CD8-positive, alpha-beta memory T cell (primary cell): ENCODE results near the gene CHD3. TPM values are rescaled to one million over a fixed set of nuclear protein-coding genes. Genes with fewer than 3 reads are reported as not detected.
A peak's percentile ranks its signal among the peaks of the same experiment; 100 is the strongest.

Source experiments
- CTCF ChIA-PET: fragments of 350-600 bp; sonication (Branson Sonifier 250); formaldehyde crosslinking; loops from one replicate; lab custom pipeline; 2021; ENCODE audit warnings: antibody characterized with exemption; lab: Charles Lee
- POLR2A ChIA-PET: fragments of 350-600 bp; sonication (Branson Sonifier 250); formaldehyde crosslinking; loops from one replicate; lab custom pipeline; 2021; ENCODE audit warnings: antibody characterized with exemption; lab: Charles Lee
- DNase-seq, 5 donors: peaks; one replicate each; pipeline versions ENCODE4 v3.0.0 to v3.0.0-alpha.2; 2020 to 2022; ENCODE audit warnings: mixed read lengths in 1 of 5
- H3K27ac ChIP-seq: one replicate; pipeline ENCODE4 v1.7.0; 2013; ENCODE audit warnings: low read depth, mild to moderate bottlenecking, low read length, moderate library complexity
- H3K27me3 ChIP-seq: 2 replicates; pipeline ENCODE4 v1.7.0; 2013; ENCODE audit warnings: low read length, mild to moderate bottlenecking; ENCODE audit not compliant: insufficient read depth, poor library complexity, severe bottlenecking
- H3K36me3 ChIP-seq: 2 replicates; pipeline ENCODE4 v1.7.0; 2013; ENCODE audit warnings: mild to moderate bottlenecking, low read length, moderate library complexity; ENCODE audit not compliant: insufficient read depth
- H3K4me1 ChIP-seq: 2 replicates; pipeline ENCODE4 v1.7.0; 2013; ENCODE audit warnings: mild to moderate bottlenecking, low read length, moderate library complexity; ENCODE audit not compliant: insufficient read depth
- H3K4me3 ChIP-seq: 2 replicates; pipeline ENCODE4 v1.7.0; 2013; ENCODE audit warnings: mild to moderate bottlenecking, low read length
- H3K9me3 ChIP-seq: 2 replicates; pipeline ENCODE4 v1.7.0; 2013; ENCODE audit warnings: mild to moderate bottlenecking, low read length
- H3K27ac Mint-ChIP-seq, 8 donors: one replicate each; pipeline ENCODE4 v1.8.0; 2020 to 2021; ENCODE audit warnings: mixed read lengths in 8 of 8, mild to moderate bottlenecking in 6 of 8, inconsistent platforms in 3 of 8, moderate library complexity in 3 of 8
- H3K27me3 Mint-ChIP-seq, 2 donors: one replicate each; pipeline ENCODE4 v1.8.0; 2020 to 2021; ENCODE audit warnings: mixed read lengths in 2 of 2, mild to moderate bottlenecking in 1 of 2, moderate library complexity in 1 of 2
- H3K36me3 Mint-ChIP-seq, 3 donors: one replicate each; pipeline ENCODE4 v1.8.0; 2020 to 2021; ENCODE audit warnings: mixed read lengths in 3 of 3, inconsistent platforms in 1 of 3, mild to moderate bottlenecking in 1 of 3
- H3K4me1 Mint-ChIP-seq, 3 donors: one replicate each; pipeline ENCODE4 v1.8.0; 2020 to 2021; ENCODE audit warnings: mixed read lengths in 3 of 3, inconsistent platforms in 1 of 3, mild to moderate bottlenecking in 1 of 3
- H3K4me3 Mint-ChIP-seq, 7 donors: one replicate each; pipeline ENCODE4 v1.8.0; 2020 to 2021; ENCODE audit warnings: mixed read lengths in 7 of 7, mild to moderate bottlenecking in 6 of 7, moderate library complexity in 4 of 7, inconsistent platforms in 2 of 7
- H3K9me3 Mint-ChIP-seq, 5 donors: one replicate each; pipeline ENCODE4 v1.8.0; 2020 to 2022; ENCODE audit warnings: mixed read lengths in 5 of 5, mild to moderate bottlenecking in 3 of 5, moderate library complexity in 2 of 5, inconsistent platforms in 1 of 5
- polyA plus RNA-seq: library from polyadenylated mRNA; unstranded; fragments of 300-500 nt; fragmentation: Illumina TruSeq; gene quantifications from one replicate; pipeline ENCODE4 v1.2.3, GENCODE V29; 2021
- total RNA-seq, 2 experiments: library from RNA; stranded (reverse); gene quantifications; one replicate each; pipeline ENCODE4 v1.2.3, GENCODE V29; 2021

The CHD3 gene
- total and polyA plus RNA-seq, 3 experiments from 2014 or later = 20.1 to 123 (median 116) TPM

GRCh38 chr17:7854851-7855659 lies 33.5 kb upstream of the CHD3 start, which contains the start of gene TMEM88:
Gene TMEM88 (plus strand): TSS chr17:7855066. CDS start chr17:7855075, 9 bp downstream.
- H3K27ac Mint-ChIP-seq = peak within 1 kb of the TSS in 3 of 8 donors; percentile 64 to 73 (median 65)
- peaks cover 0 to 44% (median 2%) of the 10 kb centered on the region in 3 donors for H3K36me3 Mint-ChIP-seq
- H3K27ac ChIP-seq = no peak within 1 kb of the TSS
- ChIA-PET CTCF (interaction anchor here (1.2 to 2.6 kb wide), 2 partner anchors 12 to 20 kb away, joined by 3 to 28 read pairs; partner anchors contain the start of gene KDM6B), POLR2A (interaction anchor here (2.4 to 3.1 kb wide), 3 partner anchors 10 to 18 kb away, joined by 10 to 46 read pairs (median 15); no protein-coding TSS in a partner anchor)
- H3K36me3 ChIP-seq = peaks cover 4% of the 10 kb centered on the region
- no peaks in the 10 kb centered on the region for H3K9me3 ChIP-seq
- H3K4me1 ChIP-seq = peaks cover 38% of the 10 kb centered on the region
- H3K4me3 Mint-ChIP-seq = peak within 1 kb of the TSS in 3 of 7 donors; percentile 29 to 54 (median 42)
- no peaks in the 10 kb centered on the region for H3K9me3 Mint-ChIP-seq
- H3K4me1 Mint-ChIP-seq = peaks cover 11 to 27% (median 17%) of the 10 kb centered on the region in 3 donors
- H3K27me3 Mint-ChIP-seq = peaks cover 0 to 2% of the 10 kb centered on the region in 2 donors
- H3K27me3 ChIP-seq = no peaks in the 10 kb centered on the region
- peak in 1 of 5 donors; percentile 53 for DNase-seq
- no peak within 1 kb of the TSS for H3K4me3 ChIP-seq

GRCh38 chr17:7855660-7856010 lies 33.0 kb upstream of the CHD3 start:
- peak in 1 of 5 donors; percentile 59 for DNase-seq
- Histone ChIP-seq H3K36me3 (peaks cover 4% of the 10 kb centered on the region), H3K4me3 (no peak overlapping the region), H3K4me1 (peaks cover 37% of the 10 kb centered on the region), H3K9me3 (no peaks in the 10 kb centered on the region), H3K27me3 (no peaks in the 10 kb centered on the region), H3K27ac (no peak overlapping the region)
- CTCF ChIA-PET = interaction anchor here (1.2 to 2.6 kb wide), 2 partner anchors 12 to 21 kb away, joined by 3 to 28 read pairs; partner anchors contain the start of gene KDM6B
- Mint-ChIP-seq H3K36me3 (peaks cover 0 to 39% (median 2%) of the 10 kb centered on the region in 3 donors), H3K9me3 (no peaks in the 10 kb centered on the region), H3K27ac (peak overlapping the region in 2 of 8 donors; percentile 64 to 73), H3K4me3 (peak overlapping the region in 1 of 7 donors; percentile 54), H3K4me1 (peaks cover 11 to 21% (median 16%) of the 10 kb centered on the region in 3 donors), H3K27me3 (peaks cover 0 to 2% of the 10 kb centered on the region in 2 donors)
- POLR2A ChIA-PET = interaction anchor here (2.4 to 3.1 kb wide), 3 partner anchors 11 to 19 kb away, joined by 10 to 46 read pairs (median 15); no protein-coding TSS in a partner anchor

GRCh38 chr17:7856011-7856810 lies 32.4 kb upstream of the CHD3 start:
- H3K4me1 ChIP-seq = peaks cover 32% of the 10 kb centered on the region
- peak overlapping the region; percentile 79 for H3K4me3 ChIP-seq
- Mint-ChIP-seq H3K4me3 (no peak overlapping the region), H3K27ac (peak overlapping the region in 2 of 8 donors; percentile 57 to 73), H3K4me1 (peaks cover 11 to 16% (median 11%) of the 10 kb centered on the region in 3 donors), H3K36me3 (peaks cover 0 to 37% (median 2%) of the 10 kb centered on the region in 3 donors), H3K27me3 (peaks cover 0 to 2% of the 10 kb centered on the region in 2 donors), H3K9me3 (no peaks in the 10 kb centered on the region)
- peak overlapping the region; percentile 81 for H3K27ac ChIP-seq
- no peaks in the 10 kb centered on the region for H3K27me3 ChIP-seq
- no peaks in the 10 kb centered on the region for H3K9me3 ChIP-seq
- peak in 3 of 5 donors; percentile 10 to 54 (median 21) for DNase-seq
- CTCF ChIA-PET = interaction anchor here (0.7 to 2.6 kb wide), 7 partner anchors 9 to 186 kb away, joined by 3 to 28 read pairs (median 4); partner anchors contain the start of gene KDM6B
- POLR2A ChIA-PET = interaction anchor here (1.0 to 3.1 kb wide), 12 partner anchors 11 to 169 kb away, joined by 3 to 46 read pairs (median 7); partner anchors contain the start of genes KDM6B, RNF227, TP53 and TRAPPC1
- peaks cover under 1% of the 10 kb centered on the region for H3K36me3 ChIP-seq

GRCh38 chr17:7856811-7857712 lies 31.5 kb upstream of the CHD3 start, which contains the start of gene NAA38:
Gene NAA38 (minus strand): TSS chr17:7857559. CDS start chr17:7857463, 96 bp downstream.
- Histone ChIP-seq H3K4me3 (peak within 1 kb of the TSS; percentile 79), H3K4me1 (peaks cover 25% of the 10 kb centered on the region), H3K27ac (peak within 1 kb of the TSS; percentile 81), H3K9me3 (no peaks in the 10 kb centered on the region), H3K27me3 (no peaks in the 10 kb centered on the region), H3K36me3 (no peaks in the 10 kb centered on the region)
- Mint-ChIP-seq H3K27me3 (no peaks in the 10 kb centered on the region), H3K27ac (no peak within 1 kb of the TSS), H3K4me3 (no peak within 1 kb of the TSS), H3K36me3 (peaks cover 0 to 28% (median 2%) of the 10 kb centered on the region in 3 donors), H3K4me1 (peaks cover 5 to 7% (median 5%) of the 10 kb centered on the region in 3 donors), H3K9me3 (no peaks in the 10 kb centered on the region)
- ChIA-PET CTCF (interaction anchor here (0.7 to 2.6 kb wide), 13 partner anchors 8 to 185 kb away, joined by 3 to 28 read pairs (median 4); partner anchors contain the start of gene KDM6B), POLR2A (interaction anchor here (0.7 to 3.1 kb wide), 17 partner anchors 9 to 170 kb away, joined by 3 to 46 read pairs (median 5); partner anchors contain the start of genes KDM6B, RNF227, TP53 and TRAPPC1)
- peak; percentile 89 to 98 (median 97) for DNase-seq

GRCh38 chr17:7857713-7858521 lies 30.7 kb upstream of the CHD3 start, which contains the start of gene CYB5D1:
Gene CYB5D1 (plus strand): TSS chr17:7858003. CDS start chr17:7858135, 132 bp downstream.
- peaks cover 5 to 7% (median 7%) of the 10 kb centered on the region in 3 donors for H3K4me1 Mint-ChIP-seq
- peak within 1 kb of the TSS in 1 of 7 donors; percentile 49 for H3K4me3 Mint-ChIP-seq
- H3K27me3 ChIP-seq = no peaks in the 10 kb centered on the region

GRCh38 chr17:7858522-7858810 lies 30.1 kb upstream of the CHD3 start:
- Mint-ChIP-seq H3K36me3 (peaks cover 0 to 20% (median 2%) of the 10 kb centered on the region in 3 donors), H3K27me3 (no peaks in the 10 kb centered on the region), H3K4me1 (peaks cover 5 to 10% (median 7%) of the 10 kb centered on the region in 3 donors), H3K9me3 (no peaks in the 10 kb centered on the region), H3K4me3 (no peak overlapping the region), H3K27ac (peak overlapping the region in 2 of 8 donors; percentile 54 to 76)
- H3K27ac ChIP-seq = peak overlapping the region; percentile 81
- peaks cover 21% of the 10 kb centered on the region for H3K4me1 ChIP-seq
- H3K36me3 ChIP-seq = no peaks in the 10 kb centered on the region
- DNase-seq = peak in 2 of 5 donors; percentile 7 to 57
- H3K27me3 ChIP-seq = no peaks in the 10 kb centered on the region
- H3K9me3 ChIP-seq = no peaks in the 10 kb centered on the region
- ChIA-PET CTCF (interaction anchor here (1.9 to 14.1 kb wide), 2 partner anchors 12 to 130 kb away, joined by 4 to 175 read pairs; no protein-coding TSS in a partner anchor), POLR2A (no interaction called here)
- H3K4me3 ChIP-seq = peak overlapping the region; percentile 79

More at GRCh38 chr17:7857713-7858521, 30.7 kb upstream of the CHD3 start, which contains the start of gene CYB5D1:
- Histone ChIP-seq H3K4me1 (peaks cover 21% of the 10 kb centered on the region), H3K36me3 (no peaks in the 10 kb centered on the region), H3K9me3 (no peaks in the 10 kb centered on the region), H3K4me3 (peak within 1 kb of the TSS; percentile 79), H3K27ac (peak within 1 kb of the TSS; percentile 81)
- H3K27me3 Mint-ChIP-seq = no peaks in the 10 kb centered on the region
- ChIA-PET CTCF (interaction anchor here (0.7 to 2.6 kb wide), 11 partner anchors 13 to 184 kb away, joined by 3 to 28 read pairs (median 4); partner anchors contain the start of gene KDM6B), POLR2A (interaction anchor here (0.7 to 3.1 kb wide), 16 partner anchors 10 to 171 kb away, joined by 3 to 46 read pairs (median 6); partner anchors contain the start of genes KDM6B, RNF227, TP53 and TRAPPC1)
- peak within 1 kb of the TSS in 2 of 8 donors; percentile 54 to 76 for H3K27ac Mint-ChIP-seq
- DNase-seq = peak; percentile 76 to 95 (median 93)
- H3K9me3 Mint-ChIP-seq = no peaks in the 10 kb centered on the region
- H3K36me3 Mint-ChIP-seq = peaks cover 0 to 22% (median 2%) of the 10 kb centered on the region in 3 donors
